Measurements from ENCODE around the gene PRSS12.

DNA sequence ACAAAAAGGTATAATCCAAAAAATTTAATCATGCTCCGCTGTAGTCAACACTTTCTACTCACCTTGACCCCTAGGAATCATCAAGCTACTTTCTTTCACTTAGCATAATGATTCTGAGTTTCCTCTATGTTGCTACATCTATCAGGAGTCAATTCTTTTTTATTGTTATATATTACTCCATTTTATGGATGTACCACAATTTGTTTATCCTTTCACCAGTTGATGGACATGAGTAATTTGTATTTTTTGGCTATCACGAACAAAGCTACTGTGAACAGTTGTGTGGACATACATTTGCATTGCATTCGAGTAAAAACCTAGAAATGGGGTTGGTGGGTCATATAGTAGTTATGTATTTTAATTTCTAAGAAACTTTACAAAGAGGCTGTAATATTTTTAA lies 102.9 kb downstream of the PRSS12 start:
- TF ChIP-seq, protein P1, sequence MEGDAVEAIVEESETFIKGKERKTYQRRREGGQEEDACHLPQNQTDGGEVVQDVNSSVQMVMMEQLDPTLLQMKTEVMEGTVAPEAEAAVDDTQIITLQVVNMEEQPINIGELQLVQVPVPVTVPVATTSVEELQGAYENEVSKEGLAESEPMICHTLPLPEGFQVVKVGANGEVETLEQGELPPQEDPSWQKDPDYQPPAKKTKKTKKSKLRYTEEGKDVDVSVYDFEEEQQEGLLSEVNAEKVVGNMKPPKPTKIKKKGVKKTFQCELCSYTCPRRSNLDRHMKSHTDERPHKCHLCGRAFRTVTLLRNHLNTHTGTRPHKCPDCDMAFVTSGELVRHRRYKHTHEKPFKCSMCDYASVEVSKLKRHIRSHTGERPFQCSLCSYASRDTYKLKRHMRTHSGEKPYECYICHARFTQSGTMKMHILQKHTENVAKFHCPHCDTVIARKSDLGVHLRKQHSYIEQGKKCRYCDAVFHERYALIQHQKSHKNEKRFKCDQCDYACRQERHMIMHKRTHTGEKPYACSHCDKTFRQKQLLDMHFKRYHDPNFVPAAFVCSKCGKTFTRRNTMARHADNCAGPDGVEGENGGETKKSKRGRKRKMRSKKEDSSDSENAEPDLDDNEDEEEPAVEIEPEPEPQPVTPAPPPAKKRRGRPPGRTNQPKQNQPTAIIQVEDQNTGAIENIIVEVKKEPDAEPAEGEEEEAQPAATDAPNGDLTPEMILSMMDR (IDR thresholded peaks at IDR 0.05; ENCODE audit: poor library complexity, severe bottlenecking) = no peak
- TF ChIP-seq TAF1 (IDR thresholded peaks at IDR 0.05; ENCODE audit: low read depth) = no peak
- TF ChIP-seq, protein P2, sequence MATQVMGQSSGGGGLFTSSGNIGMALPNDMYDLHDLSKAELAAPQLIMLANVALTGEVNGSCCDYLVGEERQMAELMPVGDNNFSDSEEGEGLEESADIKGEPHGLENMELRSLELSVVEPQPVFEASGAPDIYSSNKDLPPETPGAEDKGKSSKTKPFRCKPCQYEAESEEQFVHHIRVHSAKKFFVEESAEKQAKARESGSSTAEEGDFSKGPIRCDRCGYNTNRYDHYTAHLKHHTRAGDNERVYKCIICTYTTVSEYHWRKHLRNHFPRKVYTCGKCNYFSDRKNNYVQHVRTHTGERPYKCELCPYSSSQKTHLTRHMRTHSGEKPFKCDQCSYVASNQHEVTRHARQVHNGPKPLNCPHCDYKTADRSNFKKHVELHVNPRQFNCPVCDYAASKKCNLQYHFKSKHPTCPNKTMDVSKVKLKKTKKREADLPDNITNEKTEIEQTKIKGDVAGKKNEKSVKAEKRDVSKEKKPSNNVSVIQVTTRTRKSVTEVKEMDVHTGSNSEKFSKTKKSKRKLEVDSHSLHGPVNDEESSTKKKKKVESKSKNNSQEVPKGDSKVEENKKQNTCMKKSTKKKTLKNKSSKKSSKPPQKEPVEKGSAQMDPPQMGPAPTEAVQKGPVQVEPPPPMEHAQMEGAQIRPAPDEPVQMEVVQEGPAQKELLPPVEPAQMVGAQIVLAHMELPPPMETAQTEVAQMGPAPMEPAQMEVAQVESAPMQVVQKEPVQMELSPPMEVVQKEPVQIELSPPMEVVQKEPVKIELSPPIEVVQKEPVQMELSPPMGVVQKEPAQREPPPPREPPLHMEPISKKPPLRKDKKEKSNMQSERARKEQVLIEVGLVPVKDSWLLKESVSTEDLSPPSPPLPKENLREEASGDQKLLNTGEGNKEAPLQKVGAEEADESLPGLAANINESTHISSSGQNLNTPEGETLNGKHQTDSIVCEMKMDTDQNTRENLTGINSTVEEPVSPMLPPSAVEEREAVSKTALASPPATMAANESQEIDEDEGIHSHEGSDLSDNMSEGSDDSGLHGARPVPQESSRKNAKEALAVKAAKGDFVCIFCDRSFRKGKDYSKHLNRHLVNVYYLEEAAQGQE (IDR thresholded peaks at IDR 0.05; ENCODE audit: borderline replicate concordance) = no peak
- no peak for TF ChIP-seq MXI1 (conservative IDR thresholded peaks at IDR 0.05; ENCODE audit: poor library complexity, severe bottlenecking)
- TF ChIP-seq EZH2 (IDR thresholded peaks at IDR 0.05; ENCODE audit: borderline replicate concordance, insufficient read depth, low read length, poor library complexity, severe bottlenecking) = no peak
- TF ChIP-seq POLR2AphosphoS5 (IDR thresholded peaks at IDR 0.05) = no peak
- TF ChIP-seq RAD21 (conservative IDR thresholded peaks at IDR 0.05) = no peak

Measured in neural cell (in vitro differentiated cells).